ENCODE results near the gene HECTD2.

HECTD2 gene

DNA sequence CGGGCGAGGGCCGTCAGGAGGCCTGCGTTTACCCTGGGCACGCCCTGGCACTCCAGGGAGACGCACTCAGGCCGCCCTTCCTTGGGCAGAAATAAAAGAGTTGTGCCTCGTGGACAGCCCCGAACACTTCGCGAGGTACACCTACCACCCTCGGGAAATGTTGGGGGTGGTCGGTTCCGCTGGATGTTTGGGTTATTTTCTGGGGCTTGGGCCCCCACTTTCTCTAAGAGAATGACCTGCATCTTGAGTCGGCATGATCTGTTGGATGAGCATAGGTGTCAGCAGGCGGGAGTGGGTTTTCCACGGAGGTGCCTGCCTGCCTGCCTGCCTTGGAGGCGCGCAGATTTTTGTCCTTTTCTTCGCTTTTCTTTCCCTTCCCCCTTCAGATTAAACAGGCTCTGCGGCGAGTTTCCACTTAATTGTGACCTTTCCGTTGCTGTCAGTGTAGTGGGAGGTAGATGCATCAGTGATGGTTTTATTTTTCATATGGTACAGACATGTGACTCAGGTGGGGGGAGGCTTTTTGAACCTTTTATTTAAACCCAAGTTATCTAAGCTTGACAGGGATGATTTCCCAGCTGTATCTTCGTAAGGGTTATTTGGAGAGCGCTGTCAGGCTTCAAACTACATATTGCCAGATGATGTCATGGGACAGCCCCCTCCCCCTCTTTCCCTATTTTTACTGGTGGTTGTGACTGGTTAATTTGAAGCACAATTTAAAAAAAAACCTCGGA, 661 bp downstream of the HECTD2 start:
- H4K20me1 ChIP-seq (ENCODE audit: insufficient read depth, low read length, poor library complexity, severe bottlenecking), result peaks cover 33% of the 10 kb centered on the region
- peak overlapping the region; percentile 99 for H3K4me3 ChIP-seq (ENCODE audit: low read length, poor library complexity, severe bottlenecking)
- peaks cover 11% of the 10 kb centered on the region for H3K79me2 ChIP-seq (ENCODE audit: insufficient read depth, low read length)
- H3K27me3 ChIP-seq (ENCODE audit: insufficient read depth, low read length, poor library complexity, severe bottlenecking), result no peaks in the 10 kb centered on the region
- peak overlapping the region; percentile 99 for H3K9ac ChIP-seq (ENCODE audit: low read depth, low read length, poor library complexity, severe bottlenecking)
- no peaks in the 10 kb centered on the region for H3K9me2 ChIP-seq (replicated peaks; ENCODE audit: low read depth, low read length)
- H3K36me3 ChIP-seq (ENCODE audit: insufficient read depth, low read length), result no peaks in the 10 kb centered on the region
- TF ChIP-seq, protein P1, sequence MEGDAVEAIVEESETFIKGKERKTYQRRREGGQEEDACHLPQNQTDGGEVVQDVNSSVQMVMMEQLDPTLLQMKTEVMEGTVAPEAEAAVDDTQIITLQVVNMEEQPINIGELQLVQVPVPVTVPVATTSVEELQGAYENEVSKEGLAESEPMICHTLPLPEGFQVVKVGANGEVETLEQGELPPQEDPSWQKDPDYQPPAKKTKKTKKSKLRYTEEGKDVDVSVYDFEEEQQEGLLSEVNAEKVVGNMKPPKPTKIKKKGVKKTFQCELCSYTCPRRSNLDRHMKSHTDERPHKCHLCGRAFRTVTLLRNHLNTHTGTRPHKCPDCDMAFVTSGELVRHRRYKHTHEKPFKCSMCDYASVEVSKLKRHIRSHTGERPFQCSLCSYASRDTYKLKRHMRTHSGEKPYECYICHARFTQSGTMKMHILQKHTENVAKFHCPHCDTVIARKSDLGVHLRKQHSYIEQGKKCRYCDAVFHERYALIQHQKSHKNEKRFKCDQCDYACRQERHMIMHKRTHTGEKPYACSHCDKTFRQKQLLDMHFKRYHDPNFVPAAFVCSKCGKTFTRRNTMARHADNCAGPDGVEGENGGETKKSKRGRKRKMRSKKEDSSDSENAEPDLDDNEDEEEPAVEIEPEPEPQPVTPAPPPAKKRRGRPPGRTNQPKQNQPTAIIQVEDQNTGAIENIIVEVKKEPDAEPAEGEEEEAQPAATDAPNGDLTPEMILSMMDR (conservative IDR thresholded peaks at IDR 0.05; ENCODE audit: low read length), result 0 out of 2 replicates have a peak, but pooled peaks have one; percentile 3
- TF ChIP-seq EZH2phosphoT487 (IDR thresholded peaks at IDR 0.05; ENCODE audit: borderline replicate concordance), result no peak
- H3K4me1 ChIP-seq (ENCODE audit: insufficient read depth, low read length, poor library complexity, severe bottlenecking), result peaks cover 44% of the 10 kb centered on the region
- H3K9me3 ChIP-seq (ENCODE audit: insufficient read depth, low read depth, low read length), result no peaks in the 10 kb centered on the region
- peak overlapping the region; percentile 85 for H3K4me2 ChIP-seq (ENCODE audit: low read depth, low read length, poor library complexity, severe bottlenecking)
- peak overlapping the region; percentile 62 for H2AFZ ChIP-seq (ENCODE audit: low read length)
- no peaks in the 10 kb centered on the region for H3F3A ChIP-seq (ENCODE audit: low read depth)

DNA sequence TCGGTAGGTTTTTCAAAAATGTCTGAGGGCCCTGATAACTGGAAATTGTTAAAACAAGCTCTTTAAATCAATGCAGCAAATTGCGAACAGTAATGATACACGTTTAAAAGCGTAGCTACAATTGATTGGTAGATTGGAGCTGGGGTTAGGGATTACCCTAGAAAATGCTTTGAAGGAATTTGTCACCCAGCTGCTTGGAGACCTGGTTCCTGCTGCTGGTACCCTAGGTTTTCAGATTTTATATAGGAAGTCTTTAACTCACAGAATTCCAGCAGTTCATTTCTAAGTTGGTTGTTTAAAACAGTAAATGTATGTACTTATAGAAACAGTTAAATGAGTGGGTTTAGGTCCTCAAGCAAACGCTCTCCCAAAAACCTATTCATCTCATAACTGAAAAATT, 1.5 kb downstream of the HECTD2 start:
- Histone ChIP-seq H3K4me3 (ENCODE audit: low read length, poor library complexity, severe bottlenecking) (peak overlapping the region; percentile 99), H3K79me2 (ENCODE audit: insufficient read depth, low read length) (peaks cover 11% of the 10 kb centered on the region), H3F3A (ENCODE audit: low read depth) (no peaks in the 10 kb centered on the region), H4K20me1 (ENCODE audit: insufficient read depth, low read length, poor library complexity, severe bottlenecking) (peaks cover 39% of the 10 kb centered on the region), H3K9me3 (ENCODE audit: insufficient read depth, low read depth, low read length) (no peaks in the 10 kb centered on the region), H2AFZ (ENCODE audit: low read length) (no peak overlapping the region), H3K9me2 (replicated peaks; ENCODE audit: low read depth, low read length) (no peaks in the 10 kb centered on the region), H3K9ac (ENCODE audit: low read depth, low read length, poor library complexity, severe bottlenecking) (no peak overlapping the region), H3K4me2 (ENCODE audit: low read depth, low read length, poor library complexity, severe bottlenecking) (peak overlapping the region; percentile 85), H3K27me3 (ENCODE audit: insufficient read depth, low read length, poor library complexity, severe bottlenecking) (no peaks in the 10 kb centered on the region), H3K4me1 (ENCODE audit: insufficient read depth, low read length, poor library complexity, severe bottlenecking) (peaks cover 51% of the 10 kb centered on the region), H3K36me3 (ENCODE audit: insufficient read depth, low read length) (no peaks in the 10 kb centered on the region)
- no peak for TF ChIP-seq EZH2phosphoT487 (IDR thresholded peaks at IDR 0.05; ENCODE audit: borderline replicate concordance)
- TF ChIP-seq, protein P1 (conservative IDR thresholded peaks at IDR 0.05; ENCODE audit: low read length), result no peak

DNA sequence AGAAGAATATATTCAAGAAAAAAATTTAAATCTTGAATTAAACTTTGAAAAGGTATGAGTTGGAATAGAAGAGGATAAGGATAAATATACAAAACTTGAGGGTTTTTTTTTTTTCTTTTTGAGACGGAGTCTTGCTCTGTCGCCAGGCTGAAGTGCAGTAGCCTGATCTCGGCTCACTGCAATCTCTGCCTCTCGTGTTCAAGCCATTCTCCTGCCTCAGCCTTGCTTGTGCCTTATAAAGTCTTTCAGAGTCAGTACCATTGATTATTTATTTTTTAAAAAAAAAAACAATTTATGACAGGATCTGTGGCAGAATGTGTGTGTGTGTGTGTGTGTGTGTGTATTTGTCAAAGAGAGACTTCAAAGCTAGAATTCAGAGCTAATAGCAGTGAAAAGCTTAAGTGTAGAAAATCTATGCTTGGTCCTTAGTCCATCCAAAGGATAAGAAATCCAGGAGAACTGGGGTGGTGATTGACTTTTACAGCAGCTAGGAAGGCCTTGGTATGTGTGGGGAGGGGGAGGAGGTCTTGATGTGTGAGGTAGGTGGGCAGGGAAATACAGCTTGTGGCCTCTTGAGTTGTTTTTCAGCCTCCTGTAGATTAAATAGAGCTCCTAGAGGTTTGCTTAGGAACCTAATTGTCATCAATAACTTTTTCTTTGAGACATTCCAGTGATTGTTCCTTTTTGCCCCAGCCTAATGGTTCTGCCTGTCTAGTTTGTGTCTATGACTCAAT, 2.4 kb downstream of the HECTD2 start:
- H3K9me3 ChIP-seq (ENCODE audit: insufficient read depth, low read depth, low read length), result no peaks in the 10 kb centered on the region
- H3K4me1 ChIP-seq (ENCODE audit: insufficient read depth, low read length, poor library complexity, severe bottlenecking), result peaks cover 51% of the 10 kb centered on the region
- no peaks in the 10 kb centered on the region for H3K9me2 ChIP-seq (replicated peaks; ENCODE audit: low read depth, low read length)
- no peaks in the 10 kb centered on the region for H3K36me3 ChIP-seq (ENCODE audit: insufficient read depth, low read length)
- no peak overlapping the region for H3K4me3 ChIP-seq (ENCODE audit: low read length, poor library complexity, severe bottlenecking)
- H3K79me2 ChIP-seq (ENCODE audit: insufficient read depth, low read length), result peaks cover 11% of the 10 kb centered on the region
- H2AFZ ChIP-seq (ENCODE audit: low read length), result no peak overlapping the region
- no peaks in the 10 kb centered on the region for H3F3A ChIP-seq (ENCODE audit: low read depth)
- peak overlapping the region; percentile 85 for H3K4me2 ChIP-seq (ENCODE audit: low read depth, low read length, poor library complexity, severe bottlenecking)
- no peak overlapping the region for H3K9ac ChIP-seq (ENCODE audit: low read depth, low read length, poor library complexity, severe bottlenecking)
- H3K27me3 ChIP-seq (ENCODE audit: insufficient read depth, low read length, poor library complexity, severe bottlenecking), result no peaks in the 10 kb centered on the region
- no peak for TF ChIP-seq EZH2phosphoT487 (IDR thresholded peaks at IDR 0.05; ENCODE audit: borderline replicate concordance)
- TF ChIP-seq, protein P1 (conservative IDR thresholded peaks at IDR 0.05; ENCODE audit: low read length), result no peak
- H4K20me1 ChIP-seq (ENCODE audit: insufficient read depth, low read length, poor library complexity, severe bottlenecking), result peaks cover 41% of the 10 kb centered on the region
